Stimulated activated naive CD4-positive, alpha-beta T cell treated with Interleukin-2 at 50 U/mL for 16 hours (primary cell): Measurements from ENCODE around the gene RBM4B.
A peak's percentile ranks its signal among the peaks of the same experiment; 100 is the strongest.
"Not testable (repeated sequence)": the region's sequence is repeated elsewhere in the genome, so short reads cannot be mapped to it uniquely, and the experiment has no call there.

Experiments
- DNase-seq: peaks from one replicate; lab custom pipeline; 2025; lab: John Stamatoyannopoulos, UW

RBM4B gene

GRCh38 chr11:66639814-66640340 lies 37.8 kb downstream of the RBM4B start:
- not testable (repeated sequence) for DNase-seq

GRCh38 chr11:66639066-66639813 lies 38.4 kb downstream of the RBM4B start:
- DNase-seq = peak; percentile 28

GRCh38 chr11:66638177-66639065 lies 39.3 kb downstream of the RBM4B start, which contains the start of gene RBM4:
RBM4 (plus strand) TSS chr11:66638703; CDS start chr11:66639712, 1,009 bp downstream.
- DNase-seq = peak; percentile 96

- no peak for DNase-seq
These were observed 40.0 kb downstream of the RBM4B start for GRCh38 chr11:66637557-66638176.

GRCh38 chr11:66636411-66636810 lies 41.3 kb downstream of the RBM4B start:
- no peak for DNase-seq

- DNase-seq = no peak
These were observed 44.7 kb downstream of the RBM4B start for GRCh38 chr11:66632952-66633351.

GRCh38 chr11:66631883-66632282 lies 45.8 kb downstream of the RBM4B start:
- no peak for DNase-seq

- DNase-seq = no peak
These were observed 48.3 kb downstream of the RBM4B start for GRCh38 chr11:66629356-66629755.

GRCh38 chr11:66628061-66628603 lies 49.6 kb downstream of the RBM4B start:
- no peak for DNase-seq

GRCh38 chr11:66626926-66627325 lies 50.8 kb downstream of the RBM4B start:
- DNase-seq = no peak

GRCh38 chr11:66626382-66626781 lies 51.3 kb downstream of the RBM4B start:
- no peak for DNase-seq

- DNase-seq = no peak
These were observed 51.9 kb downstream of the RBM4B start for GRCh38 chr11:66625752-66626149.

GRCh38 chr11:66625041-66625751 lies 52.5 kb downstream of the RBM4B start:
- DNase-seq = no peak

- DNase-seq = no peak
These were observed 53.2 kb downstream of the RBM4B start for GRCh38 chr11:66624450-66624849.

GRCh38 chr11:66619080-66619554 lies 58.6 kb downstream of the RBM4B start:
- no peak for DNase-seq

- no peak for DNase-seq
These were observed 60.4 kb downstream of the RBM4B start for GRCh38 chr11:66617155-66617834.

- DNase-seq = peak; percentile 98
These were observed 61.1 kb downstream of the RBM4B start, which contains the start of gene RBM14 for GRCh38 chr11:66616379-66617154. RBM14 (plus strand) TSS chr11:66616630; CDS start chr11:66616721, 91 bp downstream.
